HG03439 (cell line): ENCODE measurements around the gene SDHA.
A peak's percentile ranks its signal among the peaks of the same experiment; 100 is the strongest.
"Not testable (repeated sequence)": the region's sequence is repeated elsewhere in the genome, so short reads cannot be mapped to it uniquely, and the experiment has no call there.

Experiments used
- ATAC-seq: cut with Tn5 transposase; IDR thresholded peaks from one replicate; pipeline ENCODE4 v1.9.1; 2021; ENCODE audit warnings: mild to moderate bottlenecking, moderate library complexity; ENCODE audit not compliant: unreplicated experiment

Gene SDHA

DNA sequence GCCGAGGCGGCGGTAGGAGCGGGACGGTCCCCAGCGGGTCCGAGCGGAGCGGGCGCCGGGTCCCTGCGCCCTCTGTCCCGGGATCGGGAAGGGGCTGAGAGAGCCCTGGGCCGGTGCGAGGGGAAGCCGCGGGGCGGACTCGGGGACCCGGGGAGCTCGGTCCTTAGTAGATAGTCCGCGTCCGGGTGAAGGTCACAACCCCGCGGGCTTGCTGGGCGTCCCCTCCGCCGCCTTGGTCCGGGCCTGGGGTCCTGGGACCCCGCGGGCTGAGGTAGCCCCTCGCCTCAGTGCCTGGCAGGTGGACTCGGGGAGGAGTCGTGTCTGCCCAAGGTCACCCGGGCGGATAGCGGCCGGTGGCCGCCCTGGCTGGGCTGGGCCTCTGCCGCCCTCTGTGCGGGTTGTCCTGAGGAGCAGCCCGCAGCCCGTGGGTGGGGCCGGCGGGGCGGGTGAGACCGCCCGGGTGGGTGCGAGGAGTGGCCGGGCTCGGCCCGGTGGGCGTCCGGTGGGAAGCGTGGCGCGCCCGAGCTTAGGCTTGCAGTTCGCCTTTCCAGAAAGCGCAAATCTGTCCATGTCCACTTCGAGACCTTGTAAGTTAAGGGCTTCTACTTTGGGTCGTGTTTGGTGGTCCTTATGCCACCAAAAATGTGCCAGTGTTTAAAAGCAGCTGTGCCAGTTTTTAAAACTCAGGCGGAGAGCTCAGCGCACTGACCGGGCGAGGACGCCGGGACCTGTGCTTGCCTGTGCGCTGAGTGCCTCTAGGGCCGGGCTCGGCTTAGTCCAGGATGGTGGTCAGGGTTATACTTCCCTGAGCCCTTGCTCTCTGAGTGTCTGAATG, 554 bp downstream of the SDHA start:
- ATAC-seq: peak; percentile 35

DNA sequence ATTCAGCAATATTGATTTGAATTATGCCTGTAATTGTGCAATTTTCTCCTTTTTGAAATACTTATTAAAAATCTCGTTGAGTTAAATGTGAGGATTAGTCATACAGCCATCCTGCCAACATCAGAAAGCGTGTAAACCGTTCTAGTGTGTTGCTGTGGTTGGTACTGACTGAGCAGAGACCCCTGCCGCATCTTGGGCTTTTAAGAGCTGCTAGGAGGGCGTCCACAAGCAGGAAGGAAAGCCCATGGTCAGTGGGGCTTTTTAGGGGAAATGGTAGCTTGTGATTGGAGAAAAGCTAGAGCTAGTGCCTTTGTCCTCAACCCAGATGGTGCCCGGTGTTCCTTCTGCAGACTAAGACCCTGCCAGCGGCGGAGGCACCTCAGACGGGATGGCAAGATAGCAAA, 1.3 kb downstream of the SDHA start:
- ATAC-seq: no peak

GRCh38 chr5:219991-220390, 1.9 kb downstream of the SDHA start:
- no peak for ATAC-seq

DNA sequence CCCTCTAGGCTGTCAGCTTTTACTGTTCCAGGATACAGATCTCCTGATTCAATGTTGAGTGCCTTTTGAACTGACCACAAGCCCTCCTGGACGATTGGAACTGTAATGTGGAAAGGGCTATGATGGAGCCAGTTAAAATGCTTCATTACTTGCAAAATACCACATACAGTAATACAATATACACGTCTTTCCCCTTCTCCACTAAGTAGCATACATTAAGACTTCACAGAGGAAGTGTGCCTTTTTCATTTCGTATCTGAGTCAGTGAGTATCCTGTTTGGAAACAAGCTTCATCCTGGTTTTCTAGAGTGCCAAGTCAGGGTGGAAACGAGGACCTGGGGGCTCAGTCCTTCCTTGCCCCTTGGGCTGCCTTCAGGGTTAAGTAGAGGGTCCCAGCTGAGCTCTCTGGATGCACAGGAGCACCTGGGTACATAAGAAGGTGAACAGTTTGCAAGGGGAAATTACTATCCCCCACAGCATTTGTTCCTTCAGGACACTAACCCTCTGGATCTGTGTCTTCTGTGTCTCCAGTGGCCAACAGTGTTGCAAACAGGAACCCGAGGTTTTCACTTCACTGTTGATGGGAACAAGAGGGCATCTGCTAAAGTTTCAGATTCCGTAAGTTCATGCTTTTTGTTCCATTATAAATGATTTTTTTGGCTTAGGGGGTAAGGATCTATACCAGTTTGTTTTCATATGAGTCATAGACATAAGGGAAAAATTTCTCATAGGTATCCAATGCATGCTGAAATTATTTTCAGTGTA, 5.0 kb downstream of the SDHA start:
- not testable (repeated sequence) for ATAC-seq

- no peak for ATAC-seq
These were observed 5.7 kb downstream of the SDHA start for GRCh38 chr5:223791-224190.

DNA sequence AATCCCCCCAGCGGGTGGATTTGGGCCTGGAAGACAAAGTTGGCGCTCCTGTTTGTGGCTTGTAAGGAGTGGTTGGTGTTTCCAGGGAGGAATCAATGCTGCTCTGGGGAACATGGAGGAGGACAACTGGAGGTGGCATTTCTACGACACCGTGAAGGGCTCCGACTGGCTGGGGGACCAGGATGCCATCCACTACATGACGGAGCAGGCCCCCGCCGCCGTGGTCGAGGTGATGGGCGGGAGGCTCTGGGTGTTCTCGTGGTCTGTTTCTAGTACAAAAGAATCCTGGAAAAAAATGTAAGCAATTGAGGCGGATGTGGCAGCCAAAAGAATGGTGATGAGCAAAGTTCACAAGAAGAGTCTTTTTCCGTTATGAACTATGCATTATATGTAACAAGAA, 7.2 kb downstream of the SDHA start:
- no peak for ATAC-seq

DNA sequence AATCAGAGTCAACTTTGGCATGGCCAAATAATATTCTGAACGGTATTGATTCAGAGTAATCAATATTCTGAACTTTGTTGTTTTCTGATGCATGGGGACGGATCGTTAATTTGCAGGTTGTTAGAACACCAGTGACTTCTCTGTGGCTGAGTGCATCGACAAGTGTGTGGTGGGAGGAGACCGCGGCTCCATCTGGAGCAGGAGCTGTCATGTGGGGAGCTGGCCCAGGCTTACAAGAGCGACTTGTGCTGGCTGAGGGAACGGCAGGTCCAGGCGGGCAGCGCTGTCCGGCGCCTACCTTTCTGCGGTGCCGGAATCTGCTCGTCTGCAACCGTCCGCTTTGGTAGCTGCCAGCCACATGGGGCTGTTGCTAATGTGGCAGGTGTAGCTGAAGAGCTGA, 9.3 kb downstream of the SDHA start:
- ATAC-seq: not testable (repeated sequence)

GRCh38 chr5:228886-229285, 10.8 kb downstream of the SDHA start:
- ATAC-seq: no peak

GRCh38 chr5:230711-231110, 12.6 kb downstream of the SDHA start:
- no peak for ATAC-seq

- ATAC-seq: no peak
These were observed 13.5 kb downstream of the SDHA start for GRCh38 chr5:231661-232060.

DNA sequence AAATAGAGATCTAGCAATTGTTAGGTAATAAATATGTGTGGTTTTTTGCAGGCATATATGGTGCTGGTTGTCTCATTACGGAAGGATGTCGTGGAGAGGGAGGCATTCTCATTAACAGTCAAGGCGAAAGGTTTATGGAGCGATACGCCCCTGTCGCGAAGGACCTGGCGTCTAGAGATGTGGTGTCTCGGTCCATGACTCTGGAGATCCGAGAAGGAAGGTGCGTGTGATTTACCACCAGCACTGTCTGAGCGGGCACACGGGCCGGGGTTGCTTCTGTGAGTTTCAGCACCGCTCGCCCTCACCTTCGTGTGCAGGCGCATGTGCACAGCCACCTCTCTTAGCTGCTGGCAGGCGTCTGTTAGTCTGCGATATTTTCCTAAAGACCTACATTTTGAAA, 15.3 kb downstream of the SDHA start:
- ATAC-seq: not testable (repeated sequence)

- no peak for ATAC-seq
These were observed 16.3 kb downstream of the SDHA start for GRCh38 chr5:234450-234849.

- not testable (repeated sequence) for ATAC-seq
These were observed 17.4 kb downstream of the SDHA start for GRCh38 chr5:235527-235926.

- ATAC-seq: not testable (repeated sequence)
These were observed 19.8 kb downstream of the SDHA start for GRCh38 chr5:237931-238330.

DNA sequence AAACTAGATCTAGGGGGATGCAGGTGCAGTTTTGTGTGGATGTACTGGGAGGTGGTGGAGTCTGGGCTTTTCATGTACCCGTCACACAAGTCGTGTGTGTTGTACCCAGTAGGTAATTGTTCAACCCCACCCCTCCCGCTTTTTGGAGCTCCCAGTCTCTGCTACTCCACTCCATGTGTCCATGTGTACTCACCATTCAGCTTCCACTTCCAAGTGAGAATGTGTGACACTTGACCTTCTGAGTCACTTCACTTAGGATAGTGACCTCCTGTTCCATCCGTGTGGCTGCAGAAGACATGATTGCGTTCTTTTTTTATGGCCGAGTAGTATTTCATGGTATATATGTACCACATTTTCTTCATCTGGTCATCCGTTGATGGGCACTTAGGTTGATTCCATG, 22.4 kb downstream of the SDHA start:
- ATAC-seq: not testable (repeated sequence)

GRCh38 chr5:241045-241669, 23.0 kb downstream of the SDHA start:
- not testable (repeated sequence) for ATAC-seq

- ATAC-seq: not testable (repeated sequence)
These were observed 25.7 kb downstream of the SDHA start for GRCh38 chr5:243683-244367.

- ATAC-seq: not testable (repeated sequence)
These were observed 27.6 kb downstream of the SDHA start for GRCh38 chr5:245717-246116.

- not testable (repeated sequence) for ATAC-seq
These were observed 32.3 kb downstream of the SDHA start for GRCh38 chr5:250396-250795.

DNA sequence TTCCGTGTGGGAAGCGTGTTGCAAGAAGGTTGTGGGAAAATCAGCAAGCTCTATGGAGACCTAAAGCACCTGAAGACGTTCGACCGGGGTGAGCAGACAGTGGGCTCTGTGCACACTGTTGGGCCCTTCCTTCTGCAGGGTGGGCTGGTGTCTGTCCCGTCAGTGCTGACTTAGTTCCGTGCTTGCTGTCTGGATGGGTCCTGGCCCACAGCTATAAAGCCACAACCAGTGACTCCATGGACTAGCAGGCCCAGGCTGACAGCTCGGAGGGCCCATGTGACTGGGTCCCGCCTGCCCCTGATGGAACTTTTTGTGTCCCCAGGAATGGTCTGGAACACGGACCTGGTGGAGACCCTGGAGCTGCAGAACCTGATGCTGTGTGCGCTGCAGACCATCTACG, 32.9 kb downstream of the SDHA start:
- not testable (repeated sequence) for ATAC-seq

- not testable (repeated sequence) for ATAC-seq
These were observed 33.4 kb downstream of the SDHA start for GRCh38 chr5:251538-251937.
